ENCODE measurements around the gene FAM151A.
A peak's percentile ranks its signal among the peaks of the same experiment; 100 is the strongest.

Gene FAM151A

GRCh38 chr1:54606990-54607325, 16.4 kb downstream of the FAM151A start:
- no peak for DNase-seq (ENCODE audit: low read depth)
- H3K4me3 ChIP-seq (ENCODE audit: low read depth, low read length): no peak overlapping the region
- TF ChIP-seq CTCF (IDR thresholded peaks at IDR 0.05; ENCODE audit: insufficient read depth, low read depth, low read length, missing control alignments): no peak

GRCh38 chr1:54606096-54606989, 17.0 kb downstream of the FAM151A start:
- no peak overlapping the region for H3K4me3 ChIP-seq (ENCODE audit: low read depth, low read length)
- no peak for DNase-seq (ENCODE audit: low read depth)
- TF ChIP-seq CTCF (IDR thresholded peaks at IDR 0.05; ENCODE audit: insufficient read depth, low read depth, low read length, missing control alignments): no peak

- no peak overlapping the region for H3K4me3 ChIP-seq (ENCODE audit: low read depth, low read length)
- peak; percentile 51 for DNase-seq (ENCODE audit: low read depth)
- no peak for TF ChIP-seq CTCF (IDR thresholded peaks at IDR 0.05; ENCODE audit: insufficient read depth, low read depth, low read length, missing control alignments)
Measured at GRCh38 chr1:54604572-54605370, 18.6 kb downstream of the FAM151A start.

GRCh38 chr1:54604051-54604450, 19.3 kb downstream of the FAM151A start:
- no peak overlapping the region for H3K4me3 ChIP-seq (ENCODE audit: low read depth, low read length)
- TF ChIP-seq CTCF (IDR thresholded peaks at IDR 0.05; ENCODE audit: insufficient read depth, low read depth, low read length, missing control alignments): no peak
- DNase-seq (ENCODE audit: low read depth): no peak

GRCh38 chr1:54603241-54603640, 20.1 kb downstream of the FAM151A start:
- H3K4me3 ChIP-seq (ENCODE audit: low read depth, low read length): no peak overlapping the region
- no peak for DNase-seq (ENCODE audit: low read depth)
- no peak for TF ChIP-seq CTCF (IDR thresholded peaks at IDR 0.05; ENCODE audit: insufficient read depth, low read depth, low read length, missing control alignments)

- no peak for TF ChIP-seq CTCF (IDR thresholded peaks at IDR 0.05; ENCODE audit: insufficient read depth, low read depth, low read length, missing control alignments)
- DNase-seq (ENCODE audit: low read depth): no peak
- no peak overlapping the region for H3K4me3 ChIP-seq (ENCODE audit: low read depth, low read length)
Measured at GRCh38 chr1:54602554-54602953, 20.8 kb downstream of the FAM151A start.

Measured in GM12865 (cell line).